HepG2 (cell line): ENCODE data around the gene CCDC142. TPM values are rescaled to one million over a fixed set of nuclear protein-coding genes. Genes with fewer than 3 reads are reported as not detected.
A peak's percentile ranks its signal among the peaks of the same experiment; 100 is the strongest.

Experiments
- ATF5 ChIP-seq: sonication (generic); formaldehyde crosslinking; IDR thresholded peaks from 2 replicates; pipeline ENCODE4 v1.4.0; 2020; ENCODE audit warnings: mild to moderate bottlenecking, low read depth, missing genetic modification reagents
- CERS6 ChIP-seq: sonication (generic); formaldehyde crosslinking; IDR thresholded peaks from 2 replicates; pipeline ENCODE4 v1.5.0; 2020; ENCODE audit warnings: missing genetic modification reagents
- CSRNP1 ChIP-seq: sonication (generic); formaldehyde crosslinking; IDR thresholded peaks from 2 replicates; pipeline ENCODE4 v1.8.1; 2023; ENCODE audit warnings: mild to moderate bottlenecking, missing genetic modification reagents
- HCFC1 ChIP-seq: fragments of 150-350 bp; IDR thresholded peaks from 2 replicates; pipeline ENCODE4 v1.6.1; 2014; ENCODE audit warnings: low read depth, low read length
- JUND ChIP-seq: sonication (generic); formaldehyde crosslinking; IDR thresholded peaks from 2 replicates; pipeline ENCODE4 v1.8.0; 2022; ENCODE audit warnings: mild to moderate bottlenecking, missing genetic modification reagents
- MAF1 ChIP-seq: sonication (generic); formaldehyde crosslinking; IDR thresholded peaks from 2 replicates; pipeline ENCODE4 v1.5.0; 2020; ENCODE audit warnings: missing genetic modification reagents, borderline replicate concordance
- MAFK ChIP-seq, 2 experiments: IDR thresholded peaks in 1 of 2; conservative IDR thresholded peaks in 1 of 2; 2 replicates each; pipeline ENCODE4 v1.6.1; 2011; ENCODE audit warnings: improper control_type of control experiment in 2 of 2, low read length in 2 of 2
- PHF20 ChIP-seq: sonication (generic); formaldehyde crosslinking; IDR thresholded peaks from 2 replicates; pipeline ENCODE4 v1.5.0; 2020; ENCODE audit warnings: mild to moderate bottlenecking, missing genetic modification reagents
- POLR2G ChIP-seq: fragments of 200-400 bp; formaldehyde crosslinking; IDR thresholded peaks from 2 replicates; pipeline ENCODE4 v1.6.1; 2018; ENCODE audit warnings: mild to moderate bottlenecking, low read depth, low read length, moderate library complexity
- RFX5 ChIP-seq: IDR thresholded peaks from 2 replicates; pipeline ENCODE4 v1.6.1; 2011; ENCODE audit warnings: low read depth, low read length, improper control_type of control experiment
- RFXANK ChIP-seq: IDR thresholded peaks from 2 replicates; pipeline ENCODE4 v1.6.1; 2016
- SP4 ChIP-seq: sonication (generic); formaldehyde crosslinking; IDR thresholded peaks from 2 replicates; pipeline ENCODE4 v1.8.1; 2023; ENCODE audit warnings: mild to moderate bottlenecking, missing genetic modification reagents
- SUZ12 ChIP-seq: fragments of 150-350 bp; IDR thresholded peaks from 2 replicates; pipeline ENCODE4 v1.6.1; 2014; ENCODE audit warnings: low read depth, low read length
- TBP ChIP-seq: sonication (generic); formaldehyde crosslinking; IDR thresholded peaks from 2 replicates; pipeline ENCODE4 v1.5.0; 2020; ENCODE audit warnings: missing genetic modification reagents
- TERF1 ChIP-seq: sonication (generic); formaldehyde crosslinking; IDR thresholded peaks from 2 replicates; pipeline ENCODE4 v1.8.0; 2022; ENCODE audit warnings: mild to moderate bottlenecking, missing genetic modification reagents, moderate library complexity
- THAP8 ChIP-seq: sonication (generic); formaldehyde crosslinking; IDR thresholded peaks from 2 replicates; pipeline ENCODE4 v1.5.1; 2020; ENCODE audit warnings: missing genetic modification reagents, mild to moderate bottlenecking, borderline replicate concordance
- ZNF160 ChIP-seq: sonication (generic); formaldehyde crosslinking; IDR thresholded peaks from 2 replicates; pipeline ENCODE4 v1.8.0; 2022; ENCODE audit warnings: mild to moderate bottlenecking, inconsistent platforms, missing genetic modification reagents
- ZNF362 ChIP-seq: sonication (generic); formaldehyde crosslinking; IDR thresholded peaks from 2 replicates; pipeline ENCODE4 v1.4.0; 2020; ENCODE audit warnings: missing genetic modification reagents, mild to moderate bottlenecking, borderline replicate concordance
- ZNF558 ChIP-seq: sonication (generic); formaldehyde crosslinking; IDR thresholded peaks from 2 replicates; pipeline ENCODE4 v1.9.0; 2022; ENCODE audit warnings: mild to moderate bottlenecking, missing genetic modification reagents, borderline replicate concordance
- ZNF674 ChIP-seq: sonication (generic); formaldehyde crosslinking; IDR thresholded peaks from 2 replicates; pipeline ENCODE4 v1.5.0; 2020; ENCODE audit warnings: low read depth, mild to moderate bottlenecking, missing genetic modification reagents
- ZSCAN21 ChIP-seq: sonication (generic); formaldehyde crosslinking; IDR thresholded peaks from 2 replicates; pipeline ENCODE4 v1.8.0; 2022; ENCODE audit warnings: mild to moderate bottlenecking, missing genetic modification reagents, moderate library complexity, borderline replicate concordance
- polyA plus RNA-seq, 8 experiments: library from polyadenylated mRNA; depleted of rRNA in 3 of 8; stranded (reverse) in 7 of 8; unstranded in 1 of 8; fragments of >200 nt; fragmentation: Illumina TruSeq in 4 of 8; extraction: Trizol in 4 of 8; gene quantifications; 2 replicates each; pipeline versions ENCODE4 v1.2.1 to v1.2.3, GENCODE V29; 2011 to 2016; ENCODE audit warnings: low read depth in 4 of 8, missing spikeins in 1 of 8, mixed read lengths in 1 of 8; ENCODE audit not compliant: insufficient read depth in 1 of 8
- total RNA-seq, 5 experiments: library from RNA; depleted of rRNA; stranded (reverse); fragments of >200 nt; fragmentation: Illumina TruSeq; extraction: Trizol; gene quantifications; 2 replicates each; pipeline ENCODE4 v1.2.3, GENCODE V29; 2016; ENCODE audit warnings: low read depth in 1 of 5

The CCDC142 gene
- total and polyA plus RNA-seq, 2 of the 13 experiments (the other 11 are each of a cell fraction or from before 2014, with no cell fraction given) = 14.7 to 30.4 TPM

GRCh38 chr2:74454654-74455511, 27.9 kb downstream of the CCDC142 start, which contains the start of gene INO80B (continued):
- TF ChIP-seq MAFK (conservative IDR thresholded peaks at IDR 0.05 in 1 of 2, IDR thresholded peaks at IDR 0.05 in 1 of 2; ENCODE audit: low read length in 2 of 2) (peak; percentile 56 to 62; a peak in 2 of 4 replicates), SP4 (CRISPR knock-in tag) (peak; percentile 99), ATF5 (CRISPR knock-in tag) (0 out of 2 replicates have a peak, but pooled peaks have one; percentile 25), MAF1 (peak; percentile 33; the same call in 1 of the 2 replicates), ZNF160 (peak; percentile 86), ZNF558 (CRISPR knock-in tag) (no peak), TBP (CRISPR knock-in tag) (no peak), RFXANK (CRISPR knock-in tag) (peak; percentile 95), ZNF362 (peak; percentile 71; the same call in 1 of the 2 replicates), THAP8 (CRISPR knock-in tag) (no peak), PHF20 (CRISPR knock-in tag) (peak; percentile 95), ZSCAN21 (peak; percentile 70; the same call in 1 of the 2 replicates), CSRNP1 (peak; percentile 88; the same call in 1 of the 2 replicates), ZNF674 (CRISPR knock-in tag) (no peak), TERF1 (CRISPR knock-in tag) (no peak), POLR2G (peak; percentile 76), RFX5 (peak; percentile 31; the same call in 1 of the 2 replicates), SUZ12 (0 out of 2 replicates have a peak, but pooled peaks have one; percentile 17), CERS6 (no peak), HCFC1 (peak; percentile 99), JUND (peak; percentile 87)
